ENCODE data around the gene CAPRIN2.

CAPRIN2 gene

DNA sequence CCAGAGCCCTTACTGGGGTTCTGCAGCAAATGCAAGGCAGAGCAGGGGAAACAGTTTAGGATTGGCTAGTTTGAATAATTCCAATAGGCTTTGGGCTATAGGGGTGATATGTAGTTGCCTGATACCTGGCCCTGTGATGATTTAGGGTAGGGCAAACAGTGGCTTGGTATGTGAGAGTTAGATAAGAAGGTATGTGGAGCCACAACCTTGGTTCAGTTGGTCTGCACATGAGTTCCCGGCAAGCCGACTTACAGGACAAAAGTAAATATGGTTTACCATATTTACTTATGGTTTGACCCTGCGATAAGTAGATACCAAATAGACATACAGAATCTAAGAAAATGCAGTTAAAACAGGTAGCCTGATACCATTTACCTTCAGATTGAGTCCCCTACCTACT lies 8.3 kb upstream of the CAPRIN2 start:
- DNase-seq: no peak

DNA sequence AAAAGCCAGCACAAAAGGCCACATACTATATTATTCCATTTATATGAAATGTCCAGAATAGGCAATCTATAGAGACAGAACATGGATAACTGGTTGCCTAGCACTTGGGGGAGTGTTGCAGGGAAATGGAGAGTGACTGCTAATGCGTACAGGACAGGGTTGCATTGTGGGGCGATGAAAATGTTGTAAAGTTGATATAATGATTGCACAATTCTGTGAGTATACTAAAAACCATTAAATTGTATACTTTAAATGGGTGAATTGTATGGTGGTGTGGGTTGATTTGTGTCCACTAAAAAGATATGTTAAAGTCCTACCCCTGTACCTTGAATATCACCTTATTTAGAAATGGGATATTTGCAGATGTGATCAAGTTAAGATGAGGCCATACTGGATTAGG lies 7.0 kb upstream of the CAPRIN2 start:
- DNase-seq: no peak

DNA sequence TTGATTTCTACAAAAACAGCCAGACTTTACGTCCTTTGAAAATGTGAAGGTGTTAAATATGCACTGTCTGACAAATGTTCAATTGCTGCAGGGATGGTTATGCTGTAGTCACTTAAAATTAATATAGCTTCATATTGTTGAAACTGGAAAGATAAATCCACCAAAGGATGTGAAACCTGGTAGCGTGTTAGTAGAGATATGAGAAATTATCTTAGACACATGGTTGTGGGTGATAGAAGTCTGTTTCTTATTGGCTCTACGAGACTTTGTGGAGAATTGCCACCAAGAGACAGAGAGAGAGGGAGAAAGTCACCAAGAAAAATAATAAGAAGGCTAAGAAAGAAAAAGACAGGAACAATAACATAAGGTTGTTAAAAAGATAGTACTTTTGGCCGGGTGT lies 2.6 kb upstream of the CAPRIN2 start:
- DNase-seq: no peak

DNA sequence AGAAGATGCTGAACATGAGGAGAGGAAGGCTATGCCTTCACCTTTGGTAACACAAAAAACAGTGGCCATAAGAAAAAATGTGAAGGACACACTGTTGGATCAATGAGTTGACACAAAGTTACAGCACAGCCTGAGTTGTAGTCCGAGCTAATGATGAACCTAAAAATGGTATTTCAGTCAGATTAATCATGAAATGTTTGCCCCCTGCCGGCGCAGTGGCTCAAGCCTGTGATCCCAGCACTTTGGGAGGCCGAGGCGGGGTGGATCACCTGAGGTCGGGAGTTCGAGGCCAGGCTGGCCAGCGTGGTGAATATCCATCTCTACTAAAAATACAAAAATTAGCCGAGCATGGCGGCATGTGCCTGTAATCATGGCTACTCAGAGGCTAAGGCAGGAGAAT lies 1.3 kb upstream of the CAPRIN2 start:
- no peak for DNase-seq

DNA sequence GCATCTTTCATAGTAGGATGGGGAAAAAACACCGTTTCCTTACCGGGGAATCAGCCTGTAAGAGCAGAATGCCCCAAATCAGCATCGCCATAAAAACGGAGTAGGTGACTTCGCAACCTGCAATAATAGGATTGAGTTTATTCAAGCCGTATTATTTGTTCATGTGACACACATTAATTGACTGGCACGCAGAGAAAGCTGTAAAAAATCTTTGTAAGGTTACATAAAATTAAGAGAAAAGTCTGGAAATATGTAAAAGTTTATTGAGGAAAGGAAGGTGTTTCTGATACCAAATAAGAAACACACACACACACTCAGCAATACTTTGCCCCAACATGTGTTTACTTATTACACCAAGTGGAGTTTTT lies 628 bp upstream of the CAPRIN2 start:
- DNase-seq: no peak

DNA sequence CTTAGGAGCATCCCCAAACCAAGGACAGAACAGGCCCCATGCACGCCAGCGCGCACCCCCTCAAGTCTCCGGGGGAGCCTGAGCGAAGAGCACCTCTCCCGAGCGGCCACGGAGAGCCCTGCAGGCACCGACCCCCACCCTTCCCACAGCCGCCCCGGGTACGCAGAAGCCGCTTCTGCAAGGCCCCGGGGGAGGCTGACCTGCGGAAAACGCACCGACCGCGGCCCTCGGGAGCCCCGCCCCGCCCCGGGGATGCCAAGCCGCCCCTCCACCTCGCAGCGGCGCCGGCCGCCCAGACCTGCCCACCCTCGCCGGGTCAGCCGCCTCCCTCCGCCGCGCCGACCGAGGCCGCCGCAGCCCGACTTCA lies 385 bp downstream of the CAPRIN2 start:
- peak; percentile 46 for DNase-seq

DNA sequence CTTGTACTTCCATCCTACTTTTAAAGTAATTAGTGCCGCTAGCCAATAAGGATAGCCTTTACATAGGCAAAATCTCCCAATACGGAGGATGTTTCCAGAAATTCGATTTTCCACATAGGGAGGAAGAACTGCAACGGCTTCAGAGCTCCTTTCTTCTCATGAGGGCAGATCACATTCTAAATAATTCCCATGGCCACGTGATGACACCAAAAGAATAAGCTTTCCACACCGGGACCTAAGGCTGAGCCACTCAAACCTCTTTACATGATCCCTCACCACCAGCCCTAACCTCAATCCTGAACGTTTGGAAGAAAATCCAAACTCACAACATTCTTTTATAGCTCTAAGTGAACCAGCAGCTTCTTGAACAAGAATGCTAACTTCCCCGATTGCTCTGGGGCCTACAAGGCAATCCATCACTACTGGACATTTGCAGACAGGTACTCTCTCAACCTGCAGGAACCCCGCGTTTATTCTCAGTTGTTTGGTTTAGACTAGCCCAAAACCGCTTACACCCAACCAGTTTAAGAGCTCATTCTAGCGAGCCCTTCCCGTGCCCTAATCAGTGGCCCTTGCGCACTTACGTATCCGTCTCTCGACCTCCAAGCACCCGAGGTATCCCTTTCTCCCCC lies 884 bp downstream of the CAPRIN2 start:
- DNase-seq: no peak

DNA sequence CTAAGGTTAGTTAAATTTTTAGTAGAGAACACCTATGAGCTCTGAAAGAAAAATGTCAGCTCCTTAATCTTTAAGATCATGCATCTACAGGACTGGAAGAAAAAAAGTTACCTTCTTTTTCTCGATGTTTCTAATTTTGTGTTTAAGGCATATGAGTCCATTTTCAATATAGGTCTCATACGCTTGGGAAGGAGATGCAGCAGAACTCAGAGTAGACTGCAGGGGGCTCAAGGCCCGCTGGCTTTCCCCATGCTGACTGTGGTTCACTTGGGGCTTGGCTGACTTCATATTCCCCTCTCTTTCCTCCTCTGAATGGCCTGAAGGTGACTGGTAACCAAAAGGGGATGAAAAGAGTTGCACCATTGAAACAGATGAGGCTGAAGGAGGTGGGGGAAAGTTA lies 1.5 kb downstream of the CAPRIN2 start:
- no peak for DNase-seq

DNA sequence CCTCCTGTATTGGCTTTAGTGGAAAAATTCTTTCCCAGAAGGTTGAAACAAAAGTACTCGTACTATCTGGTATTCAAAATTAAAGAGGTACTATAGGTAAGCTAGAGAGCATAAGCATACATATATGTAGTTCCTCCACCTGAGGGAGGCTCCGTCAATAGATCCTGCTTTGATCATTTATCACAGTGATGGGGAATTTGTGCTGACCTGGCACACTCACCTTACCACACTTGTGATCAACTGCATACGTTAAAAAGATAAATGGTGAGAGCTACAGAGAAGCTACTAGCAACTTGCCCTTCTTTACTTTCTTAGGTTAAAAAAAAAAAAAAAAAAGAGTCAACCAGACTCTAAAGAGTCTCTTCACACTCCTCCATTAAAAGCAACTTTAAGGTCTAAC lies 2.5 kb downstream of the CAPRIN2 start:
- DNase-seq: no peak

DNA sequence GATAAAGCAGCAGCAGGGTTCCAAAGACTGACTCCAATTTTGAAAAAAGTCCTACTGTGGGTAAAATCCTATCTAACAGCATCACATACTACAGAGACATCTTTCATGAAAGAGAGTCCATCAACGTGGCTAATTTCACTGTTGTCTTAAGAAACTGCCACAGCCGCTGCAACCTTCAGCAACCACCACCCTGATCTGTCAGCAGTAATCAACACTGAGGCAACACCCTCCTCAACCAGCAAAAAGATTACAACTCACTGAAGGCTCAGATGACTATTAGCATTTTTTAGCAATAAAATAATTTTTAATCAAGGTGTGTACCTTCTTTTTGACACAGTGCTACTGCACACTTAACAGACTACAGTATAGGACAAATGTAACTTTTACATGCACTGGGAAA lies 6.6 kb downstream of the CAPRIN2 start:
- DNase-seq: no peak

DNA sequence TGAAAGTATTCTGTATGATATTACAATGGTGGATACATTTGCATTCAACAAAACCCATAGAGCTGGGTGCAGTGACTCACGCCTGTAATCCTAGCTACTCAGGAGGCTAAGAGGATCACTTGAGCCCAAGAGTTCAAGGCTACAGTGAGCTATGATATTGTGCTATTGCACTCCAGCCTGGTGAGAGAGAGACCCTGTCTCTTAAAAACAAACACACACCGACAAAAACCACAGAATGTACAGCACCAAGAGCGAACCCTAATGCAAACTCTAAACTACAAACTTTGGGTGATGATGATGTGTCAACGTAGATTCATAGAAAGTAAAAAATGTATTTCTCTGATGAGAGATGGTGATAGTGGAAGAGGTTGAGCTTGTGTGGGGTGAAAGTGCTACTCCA lies 8.6 kb downstream of the CAPRIN2 start:
- DNase-seq: no peak

DNA sequence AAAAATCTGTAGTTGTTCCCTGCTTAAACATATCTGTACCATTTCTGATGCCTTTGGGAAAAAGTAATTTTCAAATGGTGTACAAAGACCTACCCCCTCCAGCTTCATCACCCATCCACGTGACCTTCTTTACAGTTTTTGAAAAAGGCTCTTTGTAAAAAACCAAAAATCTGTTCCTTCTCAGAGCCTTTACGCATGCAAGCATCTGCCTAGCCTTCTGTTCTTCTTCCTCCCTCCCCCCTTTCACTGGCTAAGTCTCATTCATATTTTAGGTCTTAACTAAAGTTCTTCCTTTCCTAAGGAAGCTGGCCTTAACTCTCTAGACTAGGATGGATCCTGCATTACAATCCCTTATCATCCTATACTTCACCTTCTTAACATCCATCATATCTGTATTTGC lies 10.4 kb downstream of the CAPRIN2 start:
- no peak for DNase-seq

DNA sequence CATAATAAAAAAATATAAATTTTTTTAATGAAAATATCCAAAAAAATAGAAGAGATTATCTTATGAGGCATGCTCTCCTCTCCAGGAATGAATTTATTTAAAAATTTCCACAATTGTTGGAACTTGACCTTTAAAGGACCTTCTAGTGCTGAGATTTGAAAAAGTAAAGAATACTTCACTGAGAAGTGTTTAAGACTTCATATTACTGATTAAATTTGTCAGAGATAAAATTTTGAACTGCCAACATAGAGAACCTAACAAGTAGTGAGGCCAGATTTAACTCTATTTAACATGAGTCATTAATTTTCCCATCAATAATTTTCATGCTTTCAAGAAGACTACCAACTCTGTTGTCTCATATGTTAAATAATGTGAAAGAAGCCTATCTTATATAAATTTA lies 14.5 kb downstream of the CAPRIN2 start:
- no peak for DNase-seq

DNA sequence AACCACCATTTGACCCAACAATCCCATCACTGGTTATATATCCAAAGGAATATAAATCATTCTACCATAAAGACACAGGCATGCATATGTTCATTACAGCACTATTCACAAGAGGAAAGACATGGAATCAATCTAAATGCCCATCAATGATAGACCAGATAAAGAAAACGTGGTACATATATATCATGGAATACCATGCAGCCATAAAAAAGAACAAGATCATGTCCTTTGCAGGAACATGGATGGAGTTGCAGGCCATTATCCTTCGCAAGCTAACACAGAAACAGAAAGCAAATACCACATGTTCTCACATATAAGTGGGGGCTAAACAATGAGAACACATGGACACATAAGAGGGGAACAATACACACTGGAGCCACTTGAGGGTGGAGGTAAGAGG lies 15.7 kb downstream of the CAPRIN2 start:
- DNase-seq: no peak

DNA sequence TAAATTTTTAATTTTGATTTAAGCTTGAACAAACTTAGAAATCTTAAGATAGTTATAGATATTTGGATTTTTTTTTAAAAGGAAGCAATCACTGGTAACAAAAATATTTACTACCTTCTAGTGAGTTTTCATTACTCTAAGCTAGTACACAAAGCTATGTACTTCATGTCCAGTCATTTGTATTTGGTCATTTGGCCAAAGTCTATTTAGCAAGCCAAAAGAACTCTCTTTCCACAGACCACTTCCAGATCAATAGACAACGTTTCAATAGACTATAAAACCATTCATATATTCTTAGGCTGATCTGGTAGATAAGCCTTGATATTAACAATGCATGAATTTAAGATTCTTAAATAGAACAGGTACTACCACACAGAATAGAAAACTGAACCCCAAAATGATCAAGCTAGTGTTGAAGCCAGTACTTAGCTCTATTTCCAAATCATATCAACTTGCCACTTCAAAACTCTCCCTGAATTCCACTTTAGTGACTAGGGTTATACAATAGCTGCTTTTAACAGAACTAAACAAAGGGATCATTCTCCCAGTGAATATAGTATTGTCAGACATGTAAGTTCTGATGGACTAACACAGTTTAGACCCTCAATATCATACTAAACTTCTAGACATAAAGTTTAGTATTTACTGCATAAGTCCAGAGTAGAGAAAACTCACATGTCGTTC lies 21.7 kb downstream of the CAPRIN2 start:
- DNase-seq: no peak

DNA sequence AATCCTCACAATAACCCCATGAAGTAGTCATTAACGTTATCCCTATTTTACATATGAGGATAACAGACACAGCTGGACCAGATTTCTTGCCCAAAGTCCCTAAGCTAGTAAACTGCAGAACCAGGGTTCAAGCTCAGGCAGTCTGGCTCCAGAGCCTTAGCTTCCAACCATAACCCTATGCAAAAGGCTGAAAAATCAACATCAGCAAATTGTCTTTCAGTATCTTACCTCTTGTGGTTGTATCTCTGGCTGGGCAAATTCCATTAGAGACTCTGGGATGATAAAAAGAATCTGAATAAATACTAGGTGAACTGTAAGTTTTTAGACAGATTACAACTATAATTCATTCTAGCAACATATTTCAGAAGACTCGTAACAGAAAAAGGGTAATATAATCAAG lies 24.7 kb downstream of the CAPRIN2 start:
- no peak for DNase-seq

DNA sequence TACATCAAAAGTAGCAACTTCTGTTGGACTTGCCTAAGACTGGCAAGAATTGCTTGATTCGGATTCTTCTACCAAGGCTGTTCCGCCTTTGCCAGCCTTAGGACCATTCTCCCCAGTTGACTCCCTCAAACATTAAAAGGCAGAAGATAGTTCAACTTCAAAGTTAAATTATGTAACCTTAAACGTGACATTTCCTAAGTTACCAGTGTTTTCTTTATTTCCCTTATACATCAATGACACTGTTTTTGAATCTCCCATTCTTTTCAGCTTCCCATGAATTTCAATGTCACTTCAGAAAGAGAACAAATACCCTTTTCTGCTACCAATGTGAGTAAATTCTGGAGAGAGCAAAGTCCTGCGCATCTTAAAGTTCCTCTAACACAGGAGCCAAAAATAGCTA lies 25.2 kb downstream of the CAPRIN2 start:
- no peak for DNase-seq

DNA sequence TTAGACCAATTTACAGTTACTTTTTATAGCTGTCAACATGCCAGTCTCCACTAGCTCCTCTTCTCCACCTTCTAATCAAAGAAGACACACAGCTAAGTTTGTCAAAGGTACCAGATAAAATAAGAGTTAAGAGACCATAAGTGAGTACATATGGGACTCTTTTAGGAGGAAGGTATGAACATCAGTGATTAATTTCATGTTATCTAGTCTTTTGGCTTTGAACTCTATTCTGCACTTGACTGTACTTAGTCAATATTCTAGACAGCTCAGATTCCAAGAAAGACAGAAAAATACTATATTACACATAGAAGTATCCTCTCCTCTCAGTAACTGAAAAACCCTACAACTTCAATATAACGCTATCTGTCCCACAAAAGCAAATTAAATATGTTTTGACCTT lies 28.1 kb downstream of the CAPRIN2 start:
- DNase-seq: no peak

DNA sequence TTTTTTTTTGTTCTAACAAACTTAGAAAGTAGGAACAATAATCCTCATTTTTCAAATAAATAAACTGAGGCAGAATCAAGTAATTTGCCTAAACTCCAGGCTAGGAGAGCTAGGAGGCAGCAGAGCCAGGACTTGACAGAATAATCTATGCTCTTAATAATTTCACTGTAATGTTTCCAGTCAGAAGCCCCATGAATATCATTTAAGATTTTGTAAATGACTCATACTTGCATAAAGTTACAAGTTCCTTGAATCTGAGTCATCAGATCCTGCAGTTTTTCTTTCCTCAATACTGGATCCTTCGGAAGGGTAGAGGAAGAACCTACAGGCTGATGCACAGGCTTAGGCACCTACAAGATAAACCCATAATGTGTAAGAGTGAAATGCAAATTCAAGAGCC lies 29.0 kb downstream of the CAPRIN2 start:
- DNase-seq: no peak

DNA sequence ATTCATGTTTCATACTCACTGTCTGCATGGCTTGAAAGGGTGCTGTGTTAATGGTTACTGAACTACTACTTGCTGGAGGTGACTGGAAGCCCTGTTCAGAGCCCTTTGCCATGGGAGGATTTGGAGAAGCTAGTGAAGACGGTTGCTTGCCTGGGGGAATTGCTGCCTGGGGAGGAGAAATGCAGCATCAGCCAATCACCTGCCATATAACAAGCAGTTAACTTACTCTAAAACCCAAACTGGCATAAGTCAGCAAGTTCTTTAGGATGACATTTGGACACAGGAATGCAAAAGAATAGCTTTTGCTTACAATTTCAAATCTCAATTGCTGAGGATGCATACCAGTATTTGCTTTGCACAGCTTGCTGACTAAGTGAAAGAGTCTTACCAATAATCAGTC lies 35.7 kb downstream of the CAPRIN2 start:
- no peak for DNase-seq

DNA sequence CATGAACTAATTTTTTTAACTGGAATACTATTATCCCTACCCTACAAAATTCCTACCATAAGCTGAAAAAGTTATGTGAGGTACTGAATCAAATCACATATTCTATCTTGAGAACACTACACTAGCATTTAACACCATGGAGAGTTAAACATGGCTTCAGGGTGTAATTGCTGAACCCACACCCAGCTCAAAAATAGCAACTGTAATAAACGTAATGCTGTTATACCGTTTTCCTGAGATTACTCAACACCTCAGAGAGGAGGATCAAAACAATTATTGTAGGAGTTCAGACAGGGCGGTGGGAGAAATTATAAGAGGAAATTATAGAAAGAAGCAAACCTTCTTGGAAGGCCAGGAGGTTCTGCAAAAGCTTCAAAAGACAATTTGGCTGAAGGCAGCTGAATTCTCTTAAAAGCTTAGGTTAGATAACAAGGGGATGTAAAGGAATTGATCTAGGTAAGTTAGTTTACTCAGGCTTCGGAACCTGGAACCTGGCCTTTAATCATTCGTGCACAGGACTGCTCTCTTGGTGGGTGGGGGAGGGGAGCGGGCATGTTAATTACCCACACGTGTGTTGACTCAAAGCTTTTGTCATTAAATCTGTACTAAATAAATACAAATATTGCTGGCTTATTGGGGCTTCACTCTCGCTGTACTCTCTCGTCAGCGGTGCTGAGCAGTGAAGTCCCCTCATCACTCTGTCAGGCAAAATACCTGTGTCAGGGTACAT lies 47.0 kb downstream of the CAPRIN2 start:
- no peak for DNase-seq

DNA sequence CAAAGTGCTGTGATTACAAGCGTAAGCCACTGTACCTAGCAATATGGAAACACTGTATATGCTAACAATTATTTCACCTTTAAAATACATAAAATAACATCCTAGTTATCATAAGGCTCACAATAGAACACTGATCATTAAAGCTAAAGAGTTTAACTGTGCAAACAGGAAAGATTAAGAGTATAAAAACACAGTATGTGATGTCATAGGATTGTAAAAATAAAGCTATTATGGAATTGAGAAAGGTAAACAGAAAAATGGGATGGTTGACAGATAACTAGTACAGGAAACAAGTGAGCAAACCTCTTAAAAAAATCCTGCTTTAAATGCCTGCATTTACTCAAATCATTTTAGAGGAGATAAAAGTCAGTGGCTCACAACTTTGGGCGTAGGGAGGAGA lies 48.3 kb downstream of the CAPRIN2 start:
- DNase-seq: peak; percentile 7

DNA sequence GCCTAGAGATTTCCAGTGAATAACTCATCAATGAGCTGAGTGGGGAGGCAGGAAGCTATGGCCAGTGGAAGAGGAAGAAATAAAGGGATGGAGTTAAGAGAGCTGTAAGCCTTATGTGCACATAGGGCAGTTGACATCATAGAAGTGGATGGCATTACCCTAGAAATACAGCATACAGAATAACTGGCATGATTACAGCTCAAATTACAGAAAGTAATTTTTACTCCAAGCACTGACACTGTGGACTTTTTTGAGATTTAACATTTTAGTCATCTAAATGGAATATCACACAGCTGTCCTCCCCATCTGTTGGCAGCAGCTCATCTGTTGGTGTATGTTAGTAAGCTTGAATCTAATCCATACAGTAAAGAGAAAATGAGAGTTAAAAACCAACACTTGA lies 53.7 kb downstream of the CAPRIN2 start:
- no peak for DNase-seq

DNA sequence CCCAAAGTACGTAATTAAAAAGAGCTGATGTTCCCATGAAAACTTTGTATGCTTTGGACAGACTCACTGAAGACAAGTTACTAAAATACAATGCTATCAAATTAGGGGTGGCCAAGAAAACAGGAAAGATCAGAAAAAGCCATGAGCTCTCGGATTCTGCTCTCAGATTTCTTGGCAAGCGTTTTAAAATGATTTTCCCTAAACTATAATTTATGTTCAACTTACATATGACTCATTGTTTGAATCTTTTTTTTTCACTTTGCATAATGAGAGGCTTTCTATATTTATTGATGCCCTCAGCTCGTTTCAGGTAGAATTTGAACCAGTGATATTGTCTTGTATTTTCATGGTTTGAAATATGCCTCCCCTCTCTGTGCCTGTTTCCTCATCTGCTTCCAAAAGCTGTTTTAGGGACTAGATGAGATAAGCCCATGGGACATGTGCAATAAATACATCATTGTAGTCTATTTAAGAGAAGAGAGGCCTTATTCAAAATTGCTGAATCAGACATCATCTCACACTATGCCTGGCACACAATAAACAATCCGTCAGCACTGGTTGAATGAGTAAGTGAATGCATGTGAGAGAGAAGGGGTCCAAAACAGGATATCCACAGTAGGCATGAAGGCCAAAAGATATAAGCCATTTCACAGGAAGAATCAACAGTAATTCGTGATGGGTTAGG lies 54.4 kb downstream of the CAPRIN2 start:
- no peak for DNase-seq
